Lung (tissue), 12 donors: ENCODE results near the gene XRCC5. TPM values are rescaled to one million over a fixed set of nuclear protein-coding genes. Genes with fewer than 3 reads are reported as not detected.
A peak's percentile ranks its signal among the peaks of the same experiment; 100 is the strongest.

Experiments used
- ATAC-seq: fragments of 200-7000 bp; cut with Tn5 transposase; one replicate; pipeline ENCODE4 v1.9.1; 2020; ENCODE audit warnings: moderate number of reproducible peaks; ENCODE audit not compliant: insufficient read depth, low FRiP score
- DNase-seq, 3 donors: peaks; one replicate each; pipeline ENCODE4 v3.0.0-alpha.2; 2013 to 2017
- H3K27ac ChIP-seq, 2 donors: one replicate each; pipeline ENCODE4 v1.5.1; 2013; ENCODE audit warnings: mild to moderate bottlenecking in 2 of 2, moderate library complexity in 2 of 2, control low read depth in 1 of 2, inconsistent platforms in 1 of 2, low read depth in 1 of 2, low read length in 1 of 2
- H3K27me3 ChIP-seq, 3 donors: one replicate each; pipeline ENCODE4 v1.5.1; 2013; ENCODE audit warnings: low read length in 2 of 3; ENCODE audit not compliant: control insufficient read depth in 3 of 3, insufficient read depth in 3 of 3
- H3K36me3 ChIP-seq, 4 donors: one replicate each; pipeline ENCODE4 v1.5.1; 2013; ENCODE audit warnings: low read length in 4 of 4, mild to moderate bottlenecking in 1 of 4, moderate library complexity in 1 of 4; ENCODE audit not compliant: control insufficient read depth in 4 of 4, insufficient read depth in 4 of 4
- H3K4me1 ChIP-seq, 5 donors: one replicate each; pipeline ENCODE4 v1.5.1; 2013; ENCODE audit warnings: low read length in 5 of 5, mild to moderate bottlenecking in 2 of 5, moderate library complexity in 1 of 5; ENCODE audit not compliant: control insufficient read depth in 5 of 5, insufficient read depth in 5 of 5
- H3K4me3 ChIP-seq: one replicate; pipeline ENCODE4 v1.5.1; 2013; ENCODE audit warnings: mild to moderate bottlenecking, control low read depth, moderate library complexity
- H3K9ac ChIP-seq, 2 donors: one replicate each; pipeline ENCODE4 v1.5.1; 2013; ENCODE audit warnings: low read length in 2 of 2, control low read depth in 1 of 2; ENCODE audit not compliant: insufficient read depth in 1 of 2
- H3K9me3 ChIP-seq, 4 donors: one replicate each; pipeline ENCODE4 v1.5.1; 2013; ENCODE audit warnings: low read length in 3 of 4, mild to moderate bottlenecking in 1 of 4, moderate library complexity in 1 of 4; ENCODE audit not compliant: control insufficient read depth in 4 of 4, insufficient read depth in 3 of 4
- WGBS, 2 donors: extraction: QIAGEN DNeasy Blood & Tissue Kit; methylation state at CpG; one replicate each; pipeline ENCODE4 v1.1.7; 2013; 5-methylcytosine and 5-hydroxymethylcytosine counted together
- polyA plus RNA-seq, 2 donors: library from polyadenylated mRNA; stranded (reverse); fragments of 200-250 nt; gene quantifications; one replicate each; pipeline ENCODE4 v1.2.1, GENCODE V29; 2013
- total RNA-seq, 2 donors: library from RNA; depleted of rRNA in 1 of 2; stranded (reverse); fragments of >200 nt in 1 of 2; gene quantifications; one replicate each; pipeline ENCODE4 v1.2.1, GENCODE V29; 2014 to 2021
- TF ChIP-seq, protein P1 (sequence below): IDR thresholded peaks from 2 replicates; pipeline ENCODE4 v1.5.1; 2012; ENCODE audit warnings: mild to moderate bottlenecking; ENCODE audit errors: control extremely low read depth, extremely low read depth
- donor health status: control.
- donor health status: control.
- donor health status: Bipolar disorder and iron deficiency.
- donor health status: healthy.
- donor health status: DM: yes; HTN: yes; CAD: no.

Gene XRCC5
- total and polyA plus RNA-seq, 4 donors, result 67.3 to 200 (median 144) TPM

DNA sequence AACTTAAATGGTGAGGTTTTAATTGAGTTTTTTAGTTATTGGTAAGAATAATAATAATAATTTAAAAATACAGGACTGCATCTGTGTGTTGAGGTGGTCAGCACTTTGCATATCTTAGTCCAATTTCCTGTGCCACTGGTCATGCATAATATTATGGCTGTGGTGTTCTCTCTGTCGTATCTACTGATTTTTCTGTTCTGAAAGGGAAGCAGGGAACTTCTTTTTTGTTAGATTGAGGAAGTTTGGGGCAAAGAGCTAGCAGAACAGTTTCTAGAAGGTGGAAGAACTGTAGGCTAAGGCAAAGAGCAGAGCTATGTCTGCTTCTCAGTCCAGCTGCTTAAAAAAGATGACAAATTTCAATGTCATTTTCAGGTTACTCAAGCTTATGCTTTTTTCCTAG is 74.3 kb downstream of the XRCC5 start:
- H3K27me3 ChIP-seq, result no peaks in the 10 kb centered on the region
- H3K9me3 ChIP-seq, result no peaks in the 10 kb centered on the region
- H3K27ac ChIP-seq, result no peak overlapping the region
- no peak for ATAC-seq
- 27 to 46% methylated on average over 1 of the region's 1 CpG for whole genome bisulfite sequencing, 2 donors
- no peak for DNase-seq
- peaks cover 0 to 14% (median 0%) of the 10 kb centered on the region in 5 donors for H3K4me1 ChIP-seq
- H3K36me3 ChIP-seq, result peaks cover 13 to 23% (median 18%) of the 10 kb centered on the region in 4 donors
- H3K9ac ChIP-seq, result no peak overlapping the region
- TF ChIP-seq, protein P1, sequence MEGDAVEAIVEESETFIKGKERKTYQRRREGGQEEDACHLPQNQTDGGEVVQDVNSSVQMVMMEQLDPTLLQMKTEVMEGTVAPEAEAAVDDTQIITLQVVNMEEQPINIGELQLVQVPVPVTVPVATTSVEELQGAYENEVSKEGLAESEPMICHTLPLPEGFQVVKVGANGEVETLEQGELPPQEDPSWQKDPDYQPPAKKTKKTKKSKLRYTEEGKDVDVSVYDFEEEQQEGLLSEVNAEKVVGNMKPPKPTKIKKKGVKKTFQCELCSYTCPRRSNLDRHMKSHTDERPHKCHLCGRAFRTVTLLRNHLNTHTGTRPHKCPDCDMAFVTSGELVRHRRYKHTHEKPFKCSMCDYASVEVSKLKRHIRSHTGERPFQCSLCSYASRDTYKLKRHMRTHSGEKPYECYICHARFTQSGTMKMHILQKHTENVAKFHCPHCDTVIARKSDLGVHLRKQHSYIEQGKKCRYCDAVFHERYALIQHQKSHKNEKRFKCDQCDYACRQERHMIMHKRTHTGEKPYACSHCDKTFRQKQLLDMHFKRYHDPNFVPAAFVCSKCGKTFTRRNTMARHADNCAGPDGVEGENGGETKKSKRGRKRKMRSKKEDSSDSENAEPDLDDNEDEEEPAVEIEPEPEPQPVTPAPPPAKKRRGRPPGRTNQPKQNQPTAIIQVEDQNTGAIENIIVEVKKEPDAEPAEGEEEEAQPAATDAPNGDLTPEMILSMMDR, result no peak
- no peak overlapping the region for H3K4me3 ChIP-seq

DNA sequence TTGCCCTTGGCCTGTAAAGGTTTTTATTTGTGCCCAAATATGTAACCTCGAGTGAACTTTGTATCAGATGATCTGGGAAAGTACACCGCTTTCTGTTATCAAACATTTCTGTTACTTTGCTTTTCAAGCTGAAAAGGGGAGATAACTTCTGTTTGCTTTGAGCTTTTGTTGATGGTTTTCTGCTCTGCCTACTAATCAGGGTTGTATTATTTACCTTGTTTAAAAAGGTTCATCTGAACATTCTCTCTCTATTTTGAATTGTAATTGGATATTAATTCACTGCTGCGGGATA is 79.4 kb downstream of the XRCC5 start:
- no peak overlapping the region for H3K4me3 ChIP-seq
- no peaks in the 10 kb centered on the region for H3K27me3 ChIP-seq
- ATAC-seq (no peak), DNase-seq (no peak)
- peaks cover 7 to 27% (median 16%) of the 10 kb centered on the region in 4 donors for H3K36me3 ChIP-seq
- H3K27ac ChIP-seq, result no peak overlapping the region
- TF ChIP-seq, protein P1, result no peak
- peak overlapping the region in 1 of 2 donors; percentile 32 for H3K9ac ChIP-seq
- no peaks in the 10 kb centered on the region for H3K9me3 ChIP-seq
- H3K4me1 ChIP-seq, result peaks cover 0 to 14% (median 0%) of the 10 kb centered on the region in 5 donors
- 59 to 77% methylated on average over 3 of the region's 3 CpGs for WGBS, 2 donors

DNA sequence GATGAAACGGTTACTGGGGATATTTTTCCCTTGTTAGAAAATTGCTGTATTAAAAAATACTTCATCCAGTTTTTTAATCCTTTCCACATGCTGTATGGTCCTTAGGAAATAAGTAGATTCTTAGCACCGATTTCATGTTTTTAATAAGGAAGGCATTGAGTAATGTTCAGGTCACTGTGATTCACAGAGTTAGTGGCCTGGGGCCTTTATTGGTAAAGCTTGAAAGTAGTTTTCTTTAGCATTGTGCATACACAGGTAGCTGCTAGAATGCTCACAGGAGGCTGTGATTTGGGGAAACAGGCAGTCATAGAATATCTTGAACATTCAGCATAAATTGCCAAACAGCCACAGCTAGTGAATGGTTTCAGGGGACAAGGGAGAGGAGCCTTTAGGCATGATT is 79.8 kb downstream of the XRCC5 start:
- ATAC-seq (no peak), DNase-seq (no peak)
- WGBS, 2 donors, result 57 to 68% methylated on average over 2 of the region's 2 CpGs
- Histone ChIP-seq H3K36me3 (peaks cover 7 to 28% (median 21%) of the 10 kb centered on the region in 4 donors), H3K4me3 (no peak overlapping the region), H3K27me3 (no peaks in the 10 kb centered on the region), H3K9ac (peak overlapping the region in 1 of 2 donors; percentile 32), H3K27ac (no peak overlapping the region), H3K9me3 (no peaks in the 10 kb centered on the region), H3K4me1 (peaks cover 0 to 14% (median 0%) of the 10 kb centered on the region in 5 donors)
- TF ChIP-seq, protein P1, result no peak

DNA sequence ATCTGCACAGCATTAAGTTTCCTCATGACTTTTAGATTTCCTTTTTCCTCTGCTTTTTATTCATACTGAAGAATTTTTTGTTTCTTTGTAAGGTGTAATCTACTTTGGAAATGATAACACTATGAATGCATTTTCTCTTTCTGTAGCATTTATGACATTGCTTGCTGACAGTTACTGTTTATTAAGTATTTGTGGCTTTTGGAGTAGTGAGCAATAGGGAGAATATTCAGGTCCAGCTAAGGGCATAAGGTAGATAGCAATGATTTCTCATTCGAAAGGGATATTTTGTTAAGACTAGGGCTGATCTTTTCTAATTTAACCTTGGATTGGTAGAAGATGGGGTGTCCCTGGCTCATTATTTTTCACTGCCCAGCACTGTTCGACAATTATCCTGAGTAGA is 80.3 kb downstream of the XRCC5 start:
- Histone ChIP-seq H3K9me3 (no peaks in the 10 kb centered on the region), H3K4me1 (peaks cover 0 to 14% (median 0%) of the 10 kb centered on the region in 5 donors), H3K27me3 (no peaks in the 10 kb centered on the region), H3K27ac (no peak overlapping the region), H3K9ac (peak overlapping the region in 1 of 2 donors; percentile 32), H3K4me3 (no peak overlapping the region), H3K36me3 (peaks cover 7 to 30% (median 21%) of the 10 kb centered on the region in 4 donors)
- DNase-seq (no peak), ATAC-seq (no peak)
- WGBS, 2 donors, result 95 to 96% methylated on average over 2 of the region's 2 CpGs
- TF ChIP-seq, protein P1, result no peak
